Smooth muscle cell (in vitro differentiated cells): ENCODE measurements around the gene LTBP2. TPM values are rescaled to one million over a fixed set of nuclear protein-coding genes. Genes with fewer than 3 reads are reported as not detected.

Experiments
- DNase-seq: peaks from one replicate; lab custom pipeline; 2025; ENCODE audit not compliant: unreplicated experiment; lab: John Stamatoyannopoulos, UW
- H2AFZ ChIP-seq: fragments of 200-600 bp; sonication (generic); 2 replicates; pipeline ENCODE4 v1.6.0; 2016; ENCODE audit warnings: antibody characterized with exemption, low read depth, mild to moderate bottlenecking
- H3F3A ChIP-seq: fragments of 200-600 bp; sonication (generic); 2 replicates; pipeline ENCODE4 v1.6.0; 2017; ENCODE audit warnings: antibody characterized with exemption, low read depth
- H3K27ac ChIP-seq: fragments of 200-600 bp; sonication (generic); 2 replicates; pipeline ENCODE4 v1.5.1; 2016; ENCODE audit warnings: low read depth, mild to moderate bottlenecking
- H3K27me3 ChIP-seq: fragments of 200-600 bp; sonication (generic); 2 replicates; pipeline ENCODE4 v1.6.1; 2016; ENCODE audit warnings: low read depth, mild to moderate bottlenecking
- H3K36me3 ChIP-seq: fragments of 200-600 bp; sonication (generic); 2 replicates; pipeline ENCODE4 v1.5.1; 2016; ENCODE audit warnings: low read depth
- H3K4me1 ChIP-seq: fragments of 200-600 bp; sonication (generic); 2 replicates; pipeline ENCODE4 v1.5.1; 2016; ENCODE audit warnings: low read depth
- H3K4me2 ChIP-seq: fragments of 200-600 bp; sonication (generic); 2 replicates; pipeline ENCODE4 v1.6.0; 2016; ENCODE audit warnings: mild to moderate bottlenecking
- H3K4me3 ChIP-seq: fragments of 200-600 bp; sonication (generic); 2 replicates; pipeline ENCODE4 v1.5.1; 2016; ENCODE audit warnings: mild to moderate bottlenecking
- H3K79me2 ChIP-seq: fragments of 200-600 bp; sonication (generic); 2 replicates; pipeline ENCODE4 v1.6.0; 2016; ENCODE audit warnings: low read depth, mild to moderate bottlenecking
- H3K9ac ChIP-seq: fragments of 200-600 bp; sonication (generic); 2 replicates; pipeline ENCODE4 v1.6.0; 2016; ENCODE audit warnings: low read depth
- H3K9me3 ChIP-seq: fragments of 200-600 bp; sonication (generic); replicated peaks from 2 replicates; pipeline ENCODE4 v1.5.1; 2016; ENCODE audit warnings: low read depth
- H4K20me1 ChIP-seq: fragments of 200-600 bp; sonication (generic); 2 replicates; pipeline ENCODE4 v1.6.0; 2016; ENCODE audit warnings: low read depth
- CTCF ChIP-seq: fragments of 200-600 bp; sonication (generic); IDR thresholded peaks from 2 replicates; pipeline ENCODE4 v1.5.1; 2017; ENCODE audit warnings: borderline replicate concordance, mild to moderate bottlenecking, antibody characterized with exemption; ENCODE audit not compliant: insufficient read depth, poor library complexity, severe bottlenecking
- WGBS: methylation state at CpG from one replicate; pipeline ENCODE4 v1.1.7; 2016; ENCODE audit warnings: low lambda C conversion rate; 5-methylcytosine and 5-hydroxymethylcytosine counted together
- polyA plus RNA-seq: library from polyadenylated mRNA; unstranded; fragments of >200 nt; fragmentation: Nextera tagmentation; extraction: Ambion mirVana; gene quantifications from 2 replicates; pipeline ENCODE4 v1.2.1, GENCODE V29; 2016
- total RNA-seq: library from RNA; depleted of rRNA; stranded (reverse); fragments of >200 nt; gene quantifications from 2 replicates; pipeline ENCODE4 v1.2.3, GENCODE V29; 2014

The LTBP2 gene
- total and polyA plus RNA-seq, 2 experiments from 2014 or later = 90.1 to 108 TPM

- Histone ChIP-seq H3K27me3 (no peaks in the 10 kb centered on the region), H3K4me1 (peaks cover 8% of the 10 kb centered on the region), H3K4me2 (peak overlapping the region; percentile 48), H4K20me1 (no peaks in the 10 kb centered on the region), H3K9ac (no peak overlapping the region), H3K36me3 (no peaks in the 10 kb centered on the region), H3K4me3 (no peak overlapping the region), H2AFZ (no peak overlapping the region), H3F3A (peaks cover 14% of the 10 kb centered on the region), H3K9me3 (no peaks in the 10 kb centered on the region), H3K27ac (peak overlapping the region; percentile 79), H3K79me2 (no peaks in the 10 kb centered on the region)
- TF ChIP-seq CTCF = no peak
- WGBS = 91% methylated on average over 3 of the region's 3 CpGs
- no peak for DNase-seq
Measured at GRCh38 chr14:74654931-74655330, 42.9 kb upstream of the LTBP2 start.

DNA sequence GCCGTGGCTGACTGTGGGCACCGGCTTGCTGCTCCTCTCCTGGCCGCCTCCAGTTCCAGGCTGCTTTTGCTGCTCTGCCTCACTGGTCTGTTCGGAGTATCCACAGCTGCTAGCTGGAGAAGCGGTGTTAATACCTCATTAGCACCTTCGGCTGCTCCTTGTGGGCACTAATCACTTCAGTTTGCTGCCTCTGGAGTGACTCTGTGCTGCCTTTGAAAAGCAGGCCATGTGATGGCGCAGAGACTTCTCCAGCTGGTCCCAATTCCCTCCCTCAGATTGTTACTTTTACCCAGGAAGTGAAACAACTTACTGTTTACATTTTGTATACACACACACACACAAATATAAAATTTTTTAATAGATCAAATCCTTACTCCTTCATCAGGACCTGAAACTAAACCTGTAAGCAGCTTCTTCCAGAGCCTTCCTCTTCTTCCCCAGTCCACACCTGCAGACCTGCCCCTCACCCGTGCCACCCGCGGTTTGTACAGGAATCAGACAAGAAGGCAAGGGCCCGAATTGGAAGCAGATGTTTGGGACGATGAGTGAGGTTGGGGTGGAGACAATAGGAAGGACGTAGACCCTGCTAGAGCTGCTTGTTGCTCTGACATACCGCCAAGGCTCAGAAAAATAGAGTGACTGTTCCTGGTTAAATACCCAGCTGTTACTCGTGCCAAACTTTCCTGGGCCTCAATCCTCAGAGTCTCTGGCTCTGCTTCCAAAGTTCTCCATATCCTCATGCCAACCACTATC lies 41.5 kb upstream of the LTBP2 start:
- no peak for DNase-seq
- Histone ChIP-seq H3K79me2 (no peaks in the 10 kb centered on the region), H4K20me1 (no peaks in the 10 kb centered on the region), H3K4me2 (no peak overlapping the region), H2AFZ (no peak overlapping the region), H3K4me1 (peaks cover 15% of the 10 kb centered on the region), H3K27ac (no peak overlapping the region), H3K4me3 (no peak overlapping the region), H3K36me3 (no peaks in the 10 kb centered on the region), H3K9ac (no peak overlapping the region), H3F3A (peaks cover 14% of the 10 kb centered on the region), H3K9me3 (no peaks in the 10 kb centered on the region), H3K27me3 (no peaks in the 10 kb centered on the region)
- WGBS = 85% methylated on average over 14 of the region's 15 CpGs
- no peak for TF ChIP-seq CTCF

- H3K9me3 ChIP-seq = no peaks in the 10 kb centered on the region
- DNase-seq = no peak
- no peaks in the 10 kb centered on the region for H4K20me1 ChIP-seq
- no peaks in the 10 kb centered on the region for H3K36me3 ChIP-seq
- no peak for TF ChIP-seq CTCF
- peaks cover 23% of the 10 kb centered on the region for H3K4me1 ChIP-seq
- 75% methylated on average over 4 of the region's 4 CpGs for WGBS
- H3K9ac ChIP-seq = no peak overlapping the region
- no peaks in the 10 kb centered on the region for H3K27me3 ChIP-seq
- no peak overlapping the region for H3K27ac ChIP-seq
- H2AFZ ChIP-seq = no peak overlapping the region
- no peak overlapping the region for H3K4me2 ChIP-seq
- H3K79me2 ChIP-seq = no peaks in the 10 kb centered on the region
- H3K4me3 ChIP-seq = no peak overlapping the region
- peaks cover 10% of the 10 kb centered on the region for H3F3A ChIP-seq
Measured at GRCh38 chr14:74652541-74652940, 40.5 kb upstream of the LTBP2 start.
